ENCODE data around the gene MEX3A. TPM values are rescaled to one million over a fixed set of nuclear protein-coding genes. Genes with fewer than 3 reads are reported as not detected.

The MEX3A gene
- total RNA-seq, 4 donors from 2014 or later = under 0.01 to 1.2 (median 0.43) TPM

DNA sequence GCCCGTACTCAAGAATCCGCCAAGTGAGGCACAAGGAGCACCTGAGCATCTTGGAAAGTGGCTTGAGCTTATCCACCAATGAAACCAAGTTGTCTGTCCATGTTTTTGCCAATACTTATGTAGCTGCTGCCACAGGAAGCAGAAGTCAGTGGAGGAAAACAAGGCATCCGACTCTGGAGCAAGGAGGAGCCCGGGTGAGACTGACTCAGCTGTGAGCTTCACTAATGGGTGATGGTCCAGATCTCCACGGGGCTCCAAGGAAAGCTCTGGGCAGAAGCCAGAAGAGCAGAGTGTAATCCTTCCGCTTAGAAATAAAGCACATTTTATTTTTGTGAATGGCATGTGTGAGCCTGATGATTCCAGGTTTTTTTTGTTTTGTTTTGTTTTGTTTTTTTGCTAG lies 49.3 kb downstream of the MEX3A start:
- peaks cover 0 to 21% (median 0%) of the 10 kb centered on the region in 3 donors for H3K36me3 ChIP-seq
- H3K4me3 ChIP-seq = no peak overlapping the region
- WGBS, 2 donors = 50 to 60% methylated on average over 6 of the region's 6 CpGs

DNA sequence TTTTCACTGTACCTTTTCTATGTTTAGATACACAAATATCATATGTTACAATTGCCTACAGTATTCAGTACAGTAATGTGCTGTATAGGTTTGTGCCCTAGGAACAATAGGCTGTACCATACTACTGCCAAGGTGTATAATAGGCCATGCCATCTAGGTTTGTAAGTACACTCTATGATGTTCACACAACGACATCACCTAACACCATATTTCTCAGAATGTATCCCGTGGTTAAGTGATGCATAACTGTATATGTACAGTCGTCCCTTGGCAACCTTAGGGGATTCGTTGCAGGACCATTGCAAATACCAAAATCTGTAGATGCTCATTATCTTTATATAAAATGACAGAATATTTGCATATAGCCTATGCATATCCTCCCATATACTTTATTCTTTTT lies 55.7 kb downstream of the MEX3A start:
- H3K36me3 ChIP-seq = no peaks in the 10 kb centered on the region
- no peak for DNase-seq (ENCODE audit: low spot score in 2 of 2)
- no peaks in the 10 kb centered on the region for H3K9me3 ChIP-seq
- no peak for TF ChIP-seq EP300 (IDR thresholded peaks at IDR 0.05)
- no peak for TF ChIP-seq POLR2A (IDR thresholded peaks at IDR 0.05)
- TF ChIP-seq CTCF (IDR thresholded peaks at IDR 0.05) = no peak
- WGBS, 2 donors = 87 to 89% methylated on average over 4 of the region's 4 CpGs
- H3K4me3 ChIP-seq = no peak overlapping the region
- no peaks in the 10 kb centered on the region for H3K4me1 ChIP-seq
- no peak overlapping the region for H3K27ac ChIP-seq
- H3K27me3 ChIP-seq = no peaks in the 10 kb centered on the region

More for the DNA sequence above, 49.3 kb downstream of the MEX3A start:
- Histone ChIP-seq H3K27me3 (no peaks in the 10 kb centered on the region), H3K27ac (no peak overlapping the region), H3K4me1 (no peaks in the 10 kb centered on the region), H3K9me3 (no peaks in the 10 kb centered on the region)
- no peak for TF ChIP-seq EP300 (IDR thresholded peaks at IDR 0.05)
- no peak for TF ChIP-seq POLR2A (IDR thresholded peaks at IDR 0.05)
- DNase-seq (ENCODE audit: low spot score in 2 of 2) = no peak

DNA sequence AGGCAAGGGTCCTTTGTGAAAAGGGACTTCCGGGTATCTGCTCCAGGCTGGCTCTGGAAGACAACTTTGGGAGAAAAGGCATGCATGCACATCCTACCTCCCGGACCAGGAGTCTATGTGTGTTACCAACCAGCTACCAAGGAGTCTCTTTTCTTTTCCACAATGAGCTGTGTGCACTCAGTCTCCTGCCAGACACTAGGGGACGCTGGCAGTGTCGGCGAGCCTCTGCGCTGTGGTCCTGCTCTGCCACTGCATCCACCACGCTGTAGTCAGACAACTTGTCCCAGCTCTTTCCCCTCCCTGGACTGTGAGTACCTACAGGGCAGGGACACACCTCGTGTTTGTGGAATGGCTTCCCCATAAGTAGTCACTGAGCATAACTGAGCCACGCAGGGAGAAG lies 56.4 kb downstream of the MEX3A start:
- Histone ChIP-seq H3K27me3 (no peaks in the 10 kb centered on the region), H3K9me3 (no peaks in the 10 kb centered on the region), H3K4me3 (no peak overlapping the region), H3K4me1 (peaks cover 0 to 6% (median 2%) of the 10 kb centered on the region in 4 donors), H3K27ac (no peak overlapping the region), H3K36me3 (no peaks in the 10 kb centered on the region)
- no peak for DNase-seq (ENCODE audit: low spot score in 2 of 2)
- TF ChIP-seq EP300 (IDR thresholded peaks at IDR 0.05) = no peak
- TF ChIP-seq CTCF (IDR thresholded peaks at IDR 0.05) = peak in 3 of 5 experiments; percentile 16 to 43 (median 17)
- no peak for TF ChIP-seq POLR2A (IDR thresholded peaks at IDR 0.05)
- WGBS, 2 donors = 10% methylated on average over 9 of the region's 9 CpGs

DNA sequence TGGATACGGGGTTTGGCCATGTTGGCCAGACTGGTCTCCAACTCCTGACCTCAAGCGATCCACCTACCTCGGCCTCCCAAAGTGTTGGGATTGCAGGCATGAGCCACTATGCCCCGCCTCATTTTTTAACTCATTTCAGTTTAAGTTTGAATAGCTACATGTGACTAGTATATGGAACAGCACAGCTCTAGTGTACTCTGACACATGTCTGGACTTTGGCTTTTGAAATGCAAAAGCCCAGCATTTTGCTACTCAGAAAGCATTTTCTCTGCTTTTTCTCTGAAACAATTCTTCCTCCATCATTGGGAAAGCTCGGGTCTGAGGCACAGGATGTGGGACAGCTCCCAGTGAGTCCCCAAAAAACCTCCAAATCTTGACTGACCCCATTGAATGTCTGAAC lies 57.5 kb downstream of the MEX3A start:
- Histone ChIP-seq H3K4me1 (peaks cover 0 to 10% (median 7%) of the 10 kb centered on the region in 4 donors), H3K27me3 (no peaks in the 10 kb centered on the region), H3K27ac (no peak overlapping the region), H3K4me3 (no peak overlapping the region), H3K36me3 (peaks cover 0 to under 1% (median 0%) of the 10 kb centered on the region in 3 donors), H3K9me3 (no peaks in the 10 kb centered on the region)
- 75 to 81% methylated on average over 5 of the region's 5 CpGs for WGBS, 2 donors
- no peak for TF ChIP-seq POLR2A (IDR thresholded peaks at IDR 0.05)
- no peak for TF ChIP-seq EP300 (IDR thresholded peaks at IDR 0.05)
- TF ChIP-seq CTCF (IDR thresholded peaks at IDR 0.05) = no peak
- no peak for DNase-seq (ENCODE audit: low spot score in 2 of 2)

Other genes with a start within 250 kb of the MEX3A start
- 10 to 100 TPM; 53.3 to 88.2 (median 66.2) TPM for gene GON4L, start 225.3 kb downstream of the MEX3A start, total RNA-seq
- gene SYT11, start 222.9 kb downstream of the MEX3A start, total RNA-seq = 10 to 100 TPM; 29.2 to 54.2 (median 38.1) TPM
- 10 to 100 TPM; 18.8 to 23.3 (median 20.7) TPM for gene RIT1, start 171.1 kb downstream of the MEX3A start, total RNA-seq
- 10 to 100 TPM; 46.8 to 82.8 (median 67.7) TPM for gene KHDC4, start 148.1 kb downstream of the MEX3A start, total RNA-seq
- not detected for gene RXFP4, start 140.8 kb downstream of the MEX3A start, total RNA-seq
- 100 to 1,000 TPM; 105 to 195 (median 153) TPM for gene ARHGEF2, start 103.9 kb downstream of the MEX3A start, total RNA-seq
- 100 to 1,000 TPM; 172 to 236 (median 212) TPM for gene SSR2, start 61.5 kb downstream of the MEX3A start, total RNA-seq
- 10 to 100 TPM; 19.5 to 32.1 (median 22.8) TPM for gene UBQLN4, start 28.7 kb downstream of the MEX3A start, total RNA-seq
- 10 to 100 TPM; 32.6 to 51.8 (median 47.8) TPM for gene LAMTOR2, start 27.7 kb downstream of the MEX3A start, total RNA-seq
- gene RAB25, start 21.3 kb downstream of the MEX3A start, total RNA-seq = not detected
- gene LMNA, start 32.2 kb upstream of the MEX3A start, total RNA-seq = 100 to 1,000 TPM; 371 to 501 (median 419) TPM
- gene SEMA4A, start 71.1 kb upstream of the MEX3A start, total RNA-seq = 1 to 10 TPM; 1.8 to 4.6 (median 3.5) TPM
- gene SLC25A44, start 111.6 kb upstream of the MEX3A start, total RNA-seq = 10 to 100 TPM in 3 of 4 donors, 1 to 10 TPM in 1; 9.4 to 25.5 (median 13.6) TPM
- gene PMF1, start 130.5 kb upstream of the MEX3A start, total RNA-seq = 10 to 100 TPM; 41.7 to 67.1 (median 49.1) TPM
- gene BGLAP, start 159.7 kb upstream of the MEX3A start, total RNA-seq = 1 to 10 TPM in 3 of 4 donors, not detected in 1; 2.1 to 5.2 (median 2.7) TPM
- gene PAQR6, start 165.6 kb upstream of the MEX3A start, total RNA-seq = 10 to 100 TPM; 26.4 to 44.6 (median 31.2) TPM
- 10 to 100 TPM; 58.0 to 85.8 (median 67.5) TPM for gene SMG5, start 200.4 kb upstream of the MEX3A start, total RNA-seq
- 1 to 10 TPM; 1.7 to 4.5 (median 3.1) TPM for gene TMEM79, start 201.9 kb upstream of the MEX3A start, total RNA-seq
- gene GLMP, start 213.2 kb upstream of the MEX3A start, total RNA-seq = 10 to 100 TPM; 30.8 to 45.9 (median 42.1) TPM
- gene VHLL, start 216.8 kb upstream of the MEX3A start, total RNA-seq = not detected

Data from tibial nerve (tissue), 4 donors.